ENCODE data around the gene DDX23. TPM values are rescaled to one million over a fixed set of nuclear protein-coding genes. Genes with fewer than 3 reads are reported as not detected.

DDX23 gene
- total RNA-seq, 1 experiment from 2014 or later, result 151 TPM

DNA sequence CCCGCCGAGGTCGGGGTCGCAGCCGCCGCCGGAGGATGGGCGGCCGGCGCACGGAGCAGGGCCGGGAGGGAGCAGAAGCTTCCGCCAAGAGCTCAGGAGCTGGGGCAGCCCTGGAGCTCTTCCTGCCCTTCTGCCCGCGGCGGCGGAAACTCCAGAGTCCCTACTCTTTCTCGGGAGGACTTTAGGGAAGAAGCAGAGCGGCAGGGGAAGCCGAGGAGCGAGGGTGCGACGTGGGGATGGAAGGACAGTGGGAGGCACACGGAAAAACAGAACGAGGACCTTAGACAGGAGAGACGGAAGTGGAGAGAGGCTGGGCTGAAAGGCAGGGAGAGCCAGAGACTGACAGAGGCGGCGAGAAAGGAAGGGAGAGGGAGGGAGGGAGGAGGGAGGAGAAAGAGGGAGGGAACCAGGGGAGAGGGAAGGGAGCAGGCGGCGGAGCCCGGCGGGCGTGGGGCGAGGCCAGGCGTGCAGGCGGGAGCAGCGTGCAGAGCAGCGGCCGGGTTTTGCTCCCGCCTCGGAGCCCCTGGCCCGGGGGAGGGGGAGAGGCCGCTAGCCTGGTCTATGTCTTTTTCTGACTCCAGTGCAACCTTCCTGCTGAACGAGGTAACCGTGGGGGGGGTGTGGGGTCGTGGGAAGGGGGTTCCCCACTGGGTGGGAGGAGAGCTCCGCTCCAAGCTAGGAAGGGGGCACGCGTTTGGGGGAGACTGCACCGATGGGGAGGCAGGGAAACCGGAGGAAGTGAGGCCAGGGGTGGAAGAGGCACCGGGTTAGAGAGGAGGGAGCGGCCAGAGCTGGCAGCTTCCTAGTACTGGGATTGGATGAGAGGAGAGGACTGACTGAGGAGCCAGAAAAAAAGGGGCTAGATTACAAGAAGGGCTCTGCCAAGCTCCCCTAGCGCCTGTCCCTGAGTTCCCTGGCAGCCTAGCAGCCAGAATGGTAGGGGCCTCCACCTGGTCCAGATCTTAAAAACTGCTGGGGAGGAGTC lies 36.5 kb downstream of the DDX23 start:
- peaks cover 16% of the 10 kb centered on the region for H3K4me1 Mint-ChIP-seq (ENCODE audit: low read depth, unreplicated experiment)
- H3K27ac Mint-ChIP-seq (ENCODE audit: unreplicated experiment), result peak overlapping the region; percentile 58

GRCh38 chr12:48814262-48815125 lies 37.5 kb downstream of the DDX23 start:
- POLR2A ChIA-PET, result interaction anchor here (1.8 kb wide), 1 partner anchor 25 kb away, joined by 11 read pairs; the partner anchor contains the start of gene ADCY6
- no TSS peak for BruUV-seq (replicated peaks)
- Histone ChIP-seq H3K4me3 (ENCODE audit: low read depth, low read length) (peak overlapping the region; percentile 91), H3K27me3 (replicated peaks; ENCODE audit: control insufficient read depth, insufficient read depth, low read length) (no peaks in the 10 kb centered on the region), H3K36me3 (ENCODE audit: control insufficient read depth, insufficient read depth, low read length) (no peaks in the 10 kb centered on the region), H3K4me1 (peaks cover 21% of the 10 kb centered on the region), H3K9me3 (no peaks in the 10 kb centered on the region)
- Mint-ChIP-seq H3K9me3 (ENCODE audit: unreplicated experiment) (no peaks in the 10 kb centered on the region), H3K27me3 (ENCODE audit: insufficient read depth, unreplicated experiment) (no peaks in the 10 kb centered on the region), H3K36me3 (ENCODE audit: insufficient read depth, unreplicated experiment) (peaks cover 9% of the 10 kb centered on the region), H3K4me1 (ENCODE audit: low read depth, unreplicated experiment) (peaks cover 18% of the 10 kb centered on the region), H3K27ac (ENCODE audit: unreplicated experiment) (peak overlapping the region; percentile 58), H3K4me3 (ENCODE audit: unreplicated experiment) (peak overlapping the region; percentile 97)
- CTCF ChIA-PET, result interaction anchor here (0.6 to 2.1 kb wide), 24 partner anchors 9 to 243 kb away, joined by 3 to 34 read pairs (median 5); partner anchors contain the start of genes ADCY6, ARF3 and FKBP11
- peak; percentile 83 to 96 for DNase-seq
- intact Hi-C loops (cut with micrococcal nuclease; ENCODE audit: unreplicated experiment), result loop anchor here (1.0 to 2.0 kb wide), 2 partner anchors 25 to 38 kb away; partner anchors contain the start of genes ADCY6 and DDX23
- peak; percentile 99 for TF ChIP-seq CTCF (IDR thresholded peaks at IDR 0.05; ENCODE audit: insufficient read depth in 1 of 2, low read depth in 1 of 2, low read length in 1 of 2, severe bottlenecking in 1 of 2, unreplicated experiment in 1 of 2)

More for the DNA sequence above, 36.5 kb downstream of the DDX23 start:
- Mint-ChIP-seq H3K9me3 (ENCODE audit: unreplicated experiment) (no peaks in the 10 kb centered on the region), H3K27me3 (ENCODE audit: insufficient read depth, unreplicated experiment) (no peaks in the 10 kb centered on the region), H3K4me3 (ENCODE audit: unreplicated experiment) (peak overlapping the region; percentile 97), H3K36me3 (ENCODE audit: insufficient read depth, unreplicated experiment) (peaks cover 9% of the 10 kb centered on the region)
- POLR2A ChIA-PET, result interaction anchor here (0.5 to 1.8 kb wide), 3 partner anchors 26 to 51 kb away, joined by 4 to 11 read pairs (median 4); partner anchors contain the start of gene ADCY6
- Histone ChIP-seq H3K4me1 (peaks cover 21% of the 10 kb centered on the region), H3K27me3 (replicated peaks; ENCODE audit: control insufficient read depth, insufficient read depth, low read length) (no peaks in the 10 kb centered on the region), H3K36me3 (ENCODE audit: control insufficient read depth, insufficient read depth, low read length) (no peaks in the 10 kb centered on the region), H3K9me3 (no peaks in the 10 kb centered on the region), H3K4me3 (ENCODE audit: low read depth, low read length) (peak overlapping the region; percentile 91)
- DNase-seq, result peak; percentile 87 to 88
- CTCF ChIA-PET, result interaction anchor here (0.6 to 2.1 kb wide), 26 partner anchors 10 to 605 kb away, joined by 3 to 34 read pairs (median 4); partner anchors contain the start of genes ADCY6, ARF3 and FKBP11
- TF ChIP-seq CTCF (IDR thresholded peaks at IDR 0.05; ENCODE audit: insufficient read depth in 1 of 2, low read depth in 1 of 2, low read length in 1 of 2, severe bottlenecking in 1 of 2, unreplicated experiment in 1 of 2), result no peak
- TSS peak; percentile 23 for BruUV-seq (replicated peaks)
- intact Hi-C loops (cut with micrococcal nuclease; ENCODE audit: unreplicated experiment), result loop anchor here (2.0 kb wide), 1 partner anchor 37 kb away; the partner anchor contains the start of gene DDX23
